Activated T-cell treated with anti-CD3 and anti-CD28 coated beads, Interleukin-2, amount 50 U/mL, for 24 hours (primary cell): Measurements from ENCODE around the gene LDLRAD4.

ENCODE experiments used
- DNase-seq: peaks from one replicate; pipeline ENCODE4 v3.0.0-alpha.2; 2020
- H3K27ac Mint-ChIP-seq: 2 replicates; pipeline ENCODE4 v1.8.0; 2020; ENCODE audit warnings: mild to moderate bottlenecking, mixed read lengths
- H3K27me3 Mint-ChIP-seq: 2 replicates; pipeline ENCODE4 v1.8.0; 2020; ENCODE audit warnings: mixed read lengths
- H3K36me3 Mint-ChIP-seq: 2 replicates; pipeline ENCODE4 v1.8.0; 2020; ENCODE audit warnings: low read depth, mixed read lengths
- H3K4me1 Mint-ChIP-seq: 2 replicates; pipeline ENCODE4 v1.8.0; 2020; ENCODE audit warnings: low read depth, mixed read lengths
- H3K4me3 Mint-ChIP-seq: 2 replicates; pipeline ENCODE4 v1.8.0; 2020; ENCODE audit warnings: mild to moderate bottlenecking, moderate library complexity, mixed read lengths
- H3K9me3 Mint-ChIP-seq: 2 replicates; pipeline ENCODE4 v1.8.0; 2020; ENCODE audit warnings: mixed read lengths

LDLRAD4 gene

DNA sequence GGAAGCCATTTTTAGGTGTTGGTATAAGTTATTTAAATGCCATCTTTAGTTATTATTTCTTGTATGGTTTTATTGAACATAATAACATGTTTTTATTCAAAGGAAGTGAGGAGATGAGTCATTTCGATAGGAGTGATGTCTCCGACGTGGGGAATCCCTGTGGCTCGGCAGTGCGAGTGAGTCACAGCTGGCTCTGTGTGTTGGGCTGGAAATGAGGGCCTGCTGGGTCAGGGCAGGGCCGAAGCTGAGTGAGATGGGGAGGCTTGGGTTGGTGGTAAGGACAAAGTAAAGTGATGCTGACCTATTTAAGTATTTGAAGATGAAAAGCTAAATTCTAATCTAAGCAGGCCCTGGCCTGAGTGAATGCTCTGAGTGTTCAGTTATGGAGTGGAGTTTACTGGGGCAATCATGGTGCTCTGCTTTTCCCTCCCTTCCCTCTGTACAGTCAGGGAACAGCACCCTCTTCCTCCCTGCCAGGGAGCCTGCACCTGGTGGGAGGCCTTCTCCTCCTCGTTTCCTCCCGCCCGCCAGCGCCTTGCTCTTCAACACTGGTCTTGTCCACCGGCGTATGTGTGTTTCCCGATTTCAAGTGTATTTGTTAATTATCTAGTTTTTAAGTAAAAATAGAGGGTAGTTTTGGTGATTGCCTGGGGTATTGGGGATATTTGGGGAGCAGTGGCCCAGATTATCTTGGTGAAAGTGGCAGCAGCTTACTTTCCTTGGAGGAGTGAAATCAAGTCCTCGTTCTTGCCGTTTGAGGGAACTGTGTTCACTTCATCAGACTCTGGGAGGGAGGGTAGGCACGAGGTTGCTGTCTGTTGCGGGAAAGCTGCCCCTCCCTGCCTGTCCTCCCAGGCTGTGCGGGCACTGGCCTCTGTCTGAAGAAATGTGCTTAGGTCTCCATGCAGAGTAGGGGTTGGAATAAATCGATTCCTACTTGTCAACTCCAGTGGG, 157.0 kb downstream of the LDLRAD4 start:
- H3K36me3 Mint-ChIP-seq = no peaks in the 10 kb centered on the region
- H3K4me3 Mint-ChIP-seq = peak overlapping the region; percentile 75
- peak overlapping the region; percentile 98 for H3K27ac Mint-ChIP-seq
- no peaks in the 10 kb centered on the region for H3K27me3 Mint-ChIP-seq
- DNase-seq = peak; percentile 80
- H3K9me3 Mint-ChIP-seq = no peaks in the 10 kb centered on the region
- peaks cover 91% of the 10 kb centered on the region for H3K4me1 Mint-ChIP-seq

GRCh38 chr18:13376298-13376840, 157.8 kb downstream of the LDLRAD4 start:
- Mint-ChIP-seq H3K4me1 (peaks cover 93% of the 10 kb centered on the region), H3K4me3 (peak overlapping the region; percentile 75), H3K36me3 (no peaks in the 10 kb centered on the region), H3K27ac (peak overlapping the region; percentile 98), H3K9me3 (no peaks in the 10 kb centered on the region), H3K27me3 (no peaks in the 10 kb centered on the region)
- DNase-seq = peak; percentile 74

DNA sequence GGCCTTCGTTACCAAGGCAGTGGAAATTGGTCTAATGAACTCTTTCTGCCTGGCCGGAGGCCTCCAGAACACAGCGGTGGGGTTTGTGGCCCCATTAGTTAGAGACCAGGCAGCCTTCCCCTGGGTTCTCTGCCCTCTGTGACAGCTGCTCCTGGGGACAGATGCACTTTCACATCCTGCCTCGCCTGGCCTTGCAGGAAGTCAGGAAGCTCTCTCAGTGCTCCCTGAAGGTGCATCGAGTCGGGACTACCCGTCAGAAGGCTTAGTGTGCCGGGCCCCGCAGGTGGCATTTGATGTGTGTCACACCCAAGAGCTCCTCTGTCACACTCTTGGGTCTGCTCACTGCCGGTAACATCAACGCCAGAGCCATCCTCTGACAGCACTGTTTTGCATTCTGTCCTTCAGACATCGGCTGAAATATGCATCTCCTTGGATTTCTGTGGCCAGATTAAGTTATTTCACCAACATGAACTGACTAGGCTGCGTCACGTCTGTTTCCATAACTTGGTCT, 158.3 kb downstream of the LDLRAD4 start:
- no peaks in the 10 kb centered on the region for H3K36me3 Mint-ChIP-seq
- DNase-seq = peak; percentile 81
- peak overlapping the region; percentile 98 for H3K27ac Mint-ChIP-seq
- no peaks in the 10 kb centered on the region for H3K9me3 Mint-ChIP-seq
- no peaks in the 10 kb centered on the region for H3K27me3 Mint-ChIP-seq
- H3K4me3 Mint-ChIP-seq = peak overlapping the region; percentile 75
- H3K4me1 Mint-ChIP-seq = peaks cover 94% of the 10 kb centered on the region

GRCh38 chr18:13377496-13377895, 158.9 kb downstream of the LDLRAD4 start:
- H3K36me3 Mint-ChIP-seq = peaks cover 1% of the 10 kb centered on the region
- H3K4me3 Mint-ChIP-seq = peak overlapping the region; percentile 75
- peak overlapping the region; percentile 98 for H3K27ac Mint-ChIP-seq
- no peak for DNase-seq
- no peaks in the 10 kb centered on the region for H3K9me3 Mint-ChIP-seq
- no peaks in the 10 kb centered on the region for H3K27me3 Mint-ChIP-seq
- peaks cover 94% of the 10 kb centered on the region for H3K4me1 Mint-ChIP-seq

DNA sequence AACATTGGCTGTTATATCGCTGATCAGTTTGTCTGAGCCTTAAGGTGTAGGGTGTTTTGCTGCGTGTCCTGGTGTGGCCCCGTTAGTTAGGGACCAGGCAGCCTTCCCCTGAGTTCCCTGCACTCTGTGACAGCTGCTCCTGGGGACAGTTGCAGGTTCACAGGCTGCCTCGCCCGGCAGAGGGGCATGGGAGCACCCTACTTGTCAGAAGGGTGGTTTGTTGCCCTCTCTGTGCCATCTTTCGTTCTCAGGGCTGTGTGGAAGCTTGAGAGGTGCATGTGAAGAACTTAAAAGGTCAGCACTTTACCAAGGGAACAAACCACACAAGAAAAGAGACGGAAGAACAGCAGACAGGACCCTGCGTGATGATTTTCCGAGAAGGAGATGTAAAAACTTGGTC, 159.6 kb downstream of the LDLRAD4 start:
- H3K4me1 Mint-ChIP-seq = peaks cover 94% of the 10 kb centered on the region
- H3K27ac Mint-ChIP-seq = peak overlapping the region; percentile 98
- H3K4me3 Mint-ChIP-seq = peak overlapping the region; percentile 75
- H3K27me3 Mint-ChIP-seq = no peaks in the 10 kb centered on the region
- H3K36me3 Mint-ChIP-seq = peaks cover 2% of the 10 kb centered on the region
- DNase-seq = peak; percentile 51
- H3K9me3 Mint-ChIP-seq = no peaks in the 10 kb centered on the region

DNA sequence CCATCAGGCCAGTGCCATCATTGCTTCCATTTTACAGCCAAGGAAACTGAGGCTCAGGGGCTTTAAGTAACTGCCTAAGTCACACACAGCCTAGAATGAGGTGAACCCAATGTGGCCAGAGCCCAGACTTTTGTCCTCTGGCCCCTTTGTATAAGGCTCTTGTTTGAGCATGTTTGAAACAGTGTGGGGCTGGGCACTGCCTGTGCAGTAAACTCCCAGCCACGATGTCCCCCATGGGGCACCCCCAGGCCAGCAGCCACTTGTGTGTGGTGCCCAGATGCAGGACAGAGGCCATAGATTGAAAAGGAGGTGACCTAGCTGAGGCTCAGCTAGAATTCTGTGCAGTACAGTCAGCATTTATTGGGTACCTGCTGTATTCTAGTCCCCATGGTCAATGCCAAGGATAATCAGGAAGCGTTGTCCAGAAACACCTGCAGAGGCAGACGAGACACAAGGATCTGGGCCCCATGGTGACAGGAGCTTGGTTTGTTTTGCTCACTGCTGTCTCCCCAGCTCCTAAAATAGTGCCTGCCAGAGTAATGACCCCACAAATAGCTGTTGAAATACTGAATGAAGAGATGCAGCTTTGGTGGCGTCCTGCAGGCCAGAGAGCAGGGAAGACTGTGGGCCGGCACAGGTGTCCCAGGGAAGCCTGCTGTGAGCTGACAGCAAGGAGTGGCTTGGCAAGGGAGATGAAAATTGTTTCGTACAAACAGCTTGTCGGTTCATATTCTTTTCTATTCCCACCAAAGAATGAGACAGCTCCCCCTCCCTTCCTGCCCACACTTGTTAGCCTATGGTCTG, 160.7 kb downstream of the LDLRAD4 start:
- DNase-seq = peak; percentile 24
- H3K4me1 Mint-ChIP-seq = peaks cover 95% of the 10 kb centered on the region
- H3K4me3 Mint-ChIP-seq = peak overlapping the region; percentile 75
- peaks cover 4% of the 10 kb centered on the region for H3K36me3 Mint-ChIP-seq
- H3K27me3 Mint-ChIP-seq = no peaks in the 10 kb centered on the region
- H3K27ac Mint-ChIP-seq = peak overlapping the region; percentile 98
- no peaks in the 10 kb centered on the region for H3K9me3 Mint-ChIP-seq

DNA sequence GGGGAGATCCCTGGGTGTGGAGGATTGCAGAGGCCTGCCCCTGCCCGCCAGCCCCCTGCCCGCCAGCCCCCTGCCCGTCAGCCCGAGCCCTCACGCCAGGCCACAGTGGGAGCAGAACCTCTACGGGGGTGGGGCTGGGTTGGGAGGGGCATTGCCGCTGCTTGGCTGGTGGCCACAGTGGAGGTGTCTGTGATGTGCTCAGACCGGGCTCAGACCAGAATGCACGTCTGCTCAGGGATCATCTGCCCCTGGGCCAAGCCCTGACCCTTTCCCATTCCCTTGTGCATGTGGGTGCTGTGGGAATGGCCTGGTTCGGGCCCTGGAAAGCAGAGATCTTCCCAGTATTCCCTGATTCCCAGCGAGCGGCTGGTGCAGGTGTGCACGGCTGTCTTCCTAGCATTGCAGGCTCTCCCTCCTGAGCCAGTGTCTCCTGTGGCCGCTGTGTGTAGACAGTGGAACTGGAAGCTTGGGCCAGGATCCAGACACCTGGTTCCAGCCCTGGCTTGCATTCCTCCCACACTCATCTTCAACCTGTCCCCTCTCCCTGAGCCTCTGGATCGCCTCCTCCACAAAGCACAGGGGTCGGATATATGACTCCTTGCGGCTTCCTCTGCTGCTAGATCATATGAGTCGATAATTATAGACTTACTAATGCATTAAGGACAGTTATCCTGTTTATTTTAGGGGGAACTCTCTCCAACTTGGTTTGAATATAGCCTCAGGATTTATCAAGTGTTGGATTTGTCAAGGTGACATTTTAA, 161.6 kb downstream of the LDLRAD4 start:
- H3K36me3 Mint-ChIP-seq = peaks cover 4% of the 10 kb centered on the region
- H3K4me3 Mint-ChIP-seq = no peak overlapping the region
- peaks cover 3% of the 10 kb centered on the region for H3K9me3 Mint-ChIP-seq
- peaks cover 95% of the 10 kb centered on the region for H3K4me1 Mint-ChIP-seq
- H3K27me3 Mint-ChIP-seq = no peaks in the 10 kb centered on the region
- H3K27ac Mint-ChIP-seq = peak overlapping the region; percentile 66
- no peak for DNase-seq

DNA sequence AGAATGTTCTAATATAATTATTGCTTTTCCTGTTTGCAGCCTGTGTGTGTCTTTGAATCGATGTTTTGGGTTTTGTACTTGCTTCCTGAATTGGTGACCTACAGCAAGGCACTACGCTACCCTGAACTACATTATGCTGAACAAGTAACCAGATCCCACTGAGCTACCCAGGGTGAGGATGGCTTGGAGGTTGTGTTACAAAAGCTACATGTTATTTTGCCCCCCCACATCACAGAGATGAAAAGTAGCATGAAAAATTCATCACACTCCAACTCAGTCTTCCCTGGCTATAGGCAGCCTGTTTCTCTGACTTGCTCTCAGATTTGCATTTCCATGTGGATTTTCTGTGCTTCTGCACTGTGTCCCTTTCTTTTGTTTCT, 162.1 kb downstream of the LDLRAD4 start:
- H3K27me3 Mint-ChIP-seq = no peaks in the 10 kb centered on the region
- DNase-seq = no peak
- peak overlapping the region; percentile 66 for H3K27ac Mint-ChIP-seq
- peaks cover 3% of the 10 kb centered on the region for H3K9me3 Mint-ChIP-seq
- H3K4me1 Mint-ChIP-seq = peaks cover 93% of the 10 kb centered on the region
- H3K36me3 Mint-ChIP-seq = peaks cover 4% of the 10 kb centered on the region
- H3K4me3 Mint-ChIP-seq = no peak overlapping the region

DNA sequence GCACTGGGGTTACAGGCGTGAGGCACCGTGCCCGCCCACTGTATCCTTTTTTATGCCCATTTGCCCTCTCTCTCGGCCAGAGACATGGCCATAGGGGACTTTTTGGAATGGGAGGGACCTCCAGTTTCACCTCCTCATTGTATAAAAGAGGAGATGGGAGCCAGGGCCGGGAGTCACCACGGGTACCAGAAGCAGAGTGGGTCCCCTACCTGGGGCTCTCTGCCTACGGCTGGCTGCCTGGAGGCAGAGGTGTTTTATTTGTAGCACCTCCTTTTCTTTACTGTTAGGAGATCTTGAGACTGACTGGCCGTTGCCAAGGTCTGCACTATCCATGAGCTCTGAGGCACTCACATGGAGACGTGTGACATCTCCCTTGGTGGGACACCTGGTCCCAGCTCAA, 162.8 kb downstream of the LDLRAD4 start:
- no peak for DNase-seq
- Mint-ChIP-seq H3K4me3 (peak overlapping the region; percentile 80), H3K4me1 (peaks cover 86% of the 10 kb centered on the region), H3K27me3 (no peaks in the 10 kb centered on the region), H3K27ac (peak overlapping the region; percentile 97), H3K9me3 (peaks cover 3% of the 10 kb centered on the region), H3K36me3 (peaks cover 4% of the 10 kb centered on the region)

DNA sequence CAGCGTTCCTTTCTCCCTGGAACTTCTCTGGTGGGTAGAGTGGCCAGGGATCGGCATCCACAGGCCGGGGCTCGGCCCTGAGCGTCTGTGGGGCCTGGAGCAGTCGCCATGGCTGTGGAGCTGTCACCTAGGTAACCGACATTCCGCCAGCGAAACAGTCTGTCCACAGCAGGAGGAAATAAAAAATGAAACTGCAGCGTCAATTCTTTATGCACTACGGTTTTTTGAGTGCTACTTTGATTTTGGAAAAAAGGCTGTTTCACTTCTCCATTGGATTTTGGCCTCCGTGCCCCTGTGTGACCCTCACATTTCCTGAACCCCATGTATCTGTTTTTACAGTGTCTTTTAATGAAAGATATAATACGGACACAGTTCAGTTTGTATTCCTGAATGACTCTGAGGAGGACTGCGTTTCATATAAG, 163.4 kb downstream of the LDLRAD4 start:
- peaks cover 80% of the 10 kb centered on the region for H3K4me1 Mint-ChIP-seq
- peak overlapping the region; percentile 97 for H3K27ac Mint-ChIP-seq
- no peaks in the 10 kb centered on the region for H3K27me3 Mint-ChIP-seq
- H3K9me3 Mint-ChIP-seq = peaks cover 3% of the 10 kb centered on the region
- peaks cover 7% of the 10 kb centered on the region for H3K36me3 Mint-ChIP-seq
- H3K4me3 Mint-ChIP-seq = peak overlapping the region; percentile 80
- peak; percentile 47 for DNase-seq

DNA sequence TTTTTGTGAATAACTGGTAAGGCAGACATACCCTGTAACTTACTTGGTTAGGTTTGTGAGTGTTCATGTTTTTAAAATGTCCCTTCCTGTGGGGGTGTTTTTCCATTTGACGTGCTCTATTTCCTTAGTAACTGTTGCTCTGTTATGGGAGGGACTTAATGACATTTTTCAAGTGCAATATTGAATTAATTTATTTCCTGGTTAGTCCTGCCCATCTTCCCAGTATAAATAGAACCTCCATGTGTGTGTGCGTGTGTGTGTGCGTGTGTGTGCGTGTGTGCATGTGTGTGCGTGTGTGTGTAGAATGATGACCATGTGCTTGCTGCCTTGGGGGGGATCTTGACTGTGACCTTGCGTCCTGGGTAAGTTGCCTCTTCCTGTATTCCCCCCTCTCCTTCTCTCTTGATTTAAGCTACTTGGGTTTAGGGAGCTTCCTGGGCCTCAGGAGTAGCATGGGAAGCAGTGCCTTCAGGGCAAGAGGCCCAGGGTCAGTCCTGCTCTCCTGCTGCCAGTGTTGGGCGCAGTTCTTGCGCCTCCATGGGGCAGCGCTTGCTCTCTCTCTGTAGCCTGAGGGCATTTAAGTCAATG, 163.9 kb downstream of the LDLRAD4 start:
- Mint-ChIP-seq H3K4me1 (peaks cover 75% of the 10 kb centered on the region), H3K4me3 (peak overlapping the region; percentile 80), H3K27me3 (no peaks in the 10 kb centered on the region), H3K27ac (peak overlapping the region; percentile 97), H3K36me3 (peaks cover 7% of the 10 kb centered on the region), H3K9me3 (peaks cover 3% of the 10 kb centered on the region)
- DNase-seq = no peak

DNA sequence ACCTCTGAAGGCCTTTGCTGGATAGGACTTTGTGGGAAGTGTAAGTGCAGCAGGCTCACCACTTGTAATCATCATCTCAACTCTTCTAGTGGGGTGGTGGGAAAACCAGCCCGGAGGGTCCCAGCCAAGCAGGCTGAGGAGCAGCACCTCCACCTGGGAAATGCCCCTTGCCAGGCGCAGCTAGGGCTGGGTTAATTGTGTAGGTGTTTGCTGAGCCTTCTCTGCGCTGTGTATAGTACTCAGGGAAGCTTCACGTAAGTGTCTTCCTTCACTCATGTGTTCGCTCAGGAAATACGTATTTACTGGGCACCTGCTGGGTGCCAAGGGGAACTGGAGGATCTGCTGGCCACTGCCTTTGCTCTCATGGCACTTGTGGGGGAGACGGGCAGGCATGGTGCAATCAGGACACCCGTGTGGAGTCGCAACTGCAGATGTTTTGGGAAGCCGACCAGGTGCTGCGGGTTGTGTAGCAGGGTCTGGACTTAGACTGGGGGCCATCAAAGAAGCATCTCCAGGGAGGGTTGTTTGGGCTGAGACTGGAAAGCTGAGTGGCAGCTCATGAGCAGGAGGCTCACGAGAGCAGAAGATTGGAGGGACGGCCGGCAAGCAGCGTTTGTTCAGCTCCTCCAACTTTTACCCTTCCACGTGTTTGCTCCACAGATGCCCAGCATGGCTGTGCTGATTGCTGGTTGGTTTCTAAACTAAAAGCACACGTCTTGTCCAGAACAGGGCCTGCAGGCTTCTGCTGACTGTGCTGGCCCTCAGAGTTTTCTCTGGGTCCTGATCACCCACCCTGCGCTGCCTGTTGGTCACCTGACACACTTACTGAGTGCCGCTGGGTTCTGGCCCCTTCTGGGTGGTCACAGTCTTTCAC, 164.6 kb downstream of the LDLRAD4 start:
- Mint-ChIP-seq H3K36me3 (peaks cover 12% of the 10 kb centered on the region), H3K4me1 (peaks cover 71% of the 10 kb centered on the region), H3K27me3 (no peaks in the 10 kb centered on the region), H3K4me3 (peak overlapping the region; percentile 80), H3K9me3 (peaks cover 3% of the 10 kb centered on the region), H3K27ac (peak overlapping the region; percentile 97)
- DNase-seq = peak; percentile 55
